NCI-H2196 treated with DMSO at 0.1 percent for 48 hours (cell line): ENCODE results near the gene PIF1.

Experiments
- DNase-seq: peaks from one replicate; lab custom pipeline; 2025; ENCODE audit not compliant: unreplicated experiment; lab: John Stamatoyannopoulos, UW

Gene PIF1

GRCh38 chr15:64774629-64775493 is 50.6 kb downstream of the PIF1 start:
- DNase-seq, result no peak

GRCh38 chr15:64774037-64774628 is 51.3 kb downstream of the PIF1 start:
- no peak for DNase-seq

DNA sequence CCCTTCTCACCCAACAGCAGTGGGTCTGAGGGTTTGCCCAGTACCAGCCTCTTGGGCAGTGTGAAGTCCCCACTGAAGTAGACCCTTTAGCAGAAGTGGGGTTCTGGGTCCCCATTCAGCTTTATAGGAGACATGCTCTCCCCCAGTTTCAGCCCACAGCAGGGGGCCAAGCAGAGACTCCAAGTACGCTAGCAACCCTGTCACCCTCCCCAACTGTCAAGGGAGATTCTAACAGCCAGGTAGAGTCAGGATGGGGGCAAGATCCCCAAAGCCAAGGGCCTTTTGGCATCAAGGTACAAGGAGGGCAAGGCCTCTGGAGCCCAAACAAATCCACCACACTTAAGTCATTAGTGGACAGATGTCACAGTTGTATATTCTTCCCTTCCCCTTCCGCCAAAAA is 51.8 kb downstream of the PIF1 start:
- no peak for DNase-seq

DNA sequence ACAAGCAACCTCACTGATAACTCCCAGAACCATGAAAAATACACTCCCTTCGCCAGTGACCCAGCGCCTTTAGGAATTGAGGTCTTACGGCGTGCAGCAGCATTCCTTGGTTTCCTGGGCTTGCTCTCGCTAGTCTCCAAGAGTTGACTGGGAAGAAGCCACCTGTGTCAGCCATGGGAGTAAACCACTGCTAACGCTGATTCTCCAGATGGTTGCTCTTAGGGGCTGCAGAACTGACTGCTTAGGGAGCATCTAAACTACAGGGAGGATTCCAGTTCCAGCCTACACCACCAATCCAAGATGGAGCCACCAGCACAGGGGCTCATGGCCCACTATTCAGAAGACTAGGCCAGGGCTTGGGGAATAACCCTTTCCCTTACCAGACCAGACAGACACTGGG is 52.5 kb downstream of the PIF1 start:
- DNase-seq, result no peak

- DNase-seq, result no peak
Measured at GRCh38 chr15:64772488-64772887, 53.0 kb downstream of the PIF1 start.

GRCh38 chr15:64770626-64771025 is 54.8 kb downstream of the PIF1 start:
- DNase-seq, result no peak

GRCh38 chr15:64767203-64767602 is 58.2 kb downstream of the PIF1 start:
- no peak for DNase-seq

- DNase-seq, result no peak
Measured at GRCh38 chr15:64766058-64766457, 59.4 kb downstream of the PIF1 start.
